NCI-H526 treated with DMSO at 0.1 percent for 48 hours (cell line): ENCODE measurements around the gene LRPAP1.
"Not testable (repeated sequence)": the region's sequence is repeated elsewhere in the genome, so short reads cannot be mapped to it uniquely, and the experiment has no call there.

Experiments used
- DNase-seq: peaks from one replicate; lab custom pipeline; 2025; lab: John Stamatoyannopoulos, UW

LRPAP1 gene

GRCh38 chr4:3562127-3562526 is 29.9 kb upstream of the LRPAP1 start:
- not testable (repeated sequence) for DNase-seq

- not testable (repeated sequence) for DNase-seq
These were observed 28.2 kb upstream of the LRPAP1 start for GRCh38 chr4:3560465-3560864.

- DNase-seq: not testable (repeated sequence)
These were observed 27.4 kb upstream of the LRPAP1 start for GRCh38 chr4:3559381-3560290.

- not testable (repeated sequence) for DNase-seq
These were observed 26.3 kb upstream of the LRPAP1 start for GRCh38 chr4:3558514-3558836.

GRCh38 chr4:3557676-3558513 is 25.7 kb upstream of the LRPAP1 start:
- DNase-seq: not testable (repeated sequence)

GRCh38 chr4:3557088-3557492 is 24.9 kb upstream of the LRPAP1 start:
- not testable (repeated sequence) for DNase-seq

GRCh38 chr4:3556244-3556867 is 24.1 kb upstream of the LRPAP1 start:
- not testable (repeated sequence) for DNase-seq

GRCh38 chr4:3555459-3556070 is 23.3 kb upstream of the LRPAP1 start:
- not testable (repeated sequence) for DNase-seq

GRCh38 chr4:3551366-3551765 is 19.1 kb upstream of the LRPAP1 start:
- DNase-seq: not testable (repeated sequence)

- DNase-seq: not testable (repeated sequence)
These were observed 18.6 kb upstream of the LRPAP1 start for GRCh38 chr4:3550792-3551325.

GRCh38 chr4:3550041-3550440 is 17.8 kb upstream of the LRPAP1 start:
- not testable (repeated sequence) for DNase-seq

GRCh38 chr4:3549694-3550001 is 17.4 kb upstream of the LRPAP1 start:
- not testable (repeated sequence) for DNase-seq

- not testable (repeated sequence) for DNase-seq
These were observed 16.9 kb upstream of the LRPAP1 start for GRCh38 chr4:3548991-3549693.

GRCh38 chr4:3546721-3547120 is 14.5 kb upstream of the LRPAP1 start:
- DNase-seq: not testable (repeated sequence)

GRCh38 chr4:3545351-3545750 is 13.1 kb upstream of the LRPAP1 start:
- not testable (repeated sequence) for DNase-seq

GRCh38 chr4:3544259-3545025 is 12.2 kb upstream of the LRPAP1 start:
- DNase-seq: not testable (repeated sequence)

- not testable (repeated sequence) for DNase-seq
These were observed 11.2 kb upstream of the LRPAP1 start for GRCh38 chr4:3543415-3543814.

- DNase-seq: not testable (repeated sequence)
These were observed 6.7 kb upstream of the LRPAP1 start for GRCh38 chr4:3538906-3539305.

GRCh38 chr4:3535812-3536211 is 3.6 kb upstream of the LRPAP1 start:
- DNase-seq: not testable (repeated sequence)

GRCh38 chr4:3533423-3533820 is 1.2 kb upstream of the LRPAP1 start:
- no peak for DNase-seq
